Calu3 (cell line): ENCODE results near the gene ZEB2. TPM values are rescaled to one million over a fixed set of nuclear protein-coding genes. Genes with fewer than 3 reads are reported as not detected.

Experiments used
- BruUV-seq: library from RNA; stranded (reverse); fragments of 400-500 nt; replicated peaks from 2 replicates; lab custom pipeline; 2021; lab: Mats Ljungman, UMichigan
- CTCF ChIA-PET: fragments of 300-600 bp; sonication (Branson Sonifier 250); formaldehyde crosslinking; loops from one replicate; lab custom pipeline; 2022; ENCODE audit warnings: antibody characterized with exemption; lab: Charles Lee
- DNase-seq: peaks from one replicate; pipeline ENCODE4 v3.0.0; 2022
- H3K27ac Mint-ChIP-seq: one replicate; pipeline ENCODE4 v1.8.0; 2022; ENCODE audit warnings: mixed read lengths; ENCODE audit not compliant: unreplicated experiment
- H3K27me3 Mint-ChIP-seq: one replicate; pipeline ENCODE4 v1.8.0; 2022; ENCODE audit warnings: mixed read lengths; ENCODE audit not compliant: unreplicated experiment
- H3K36me3 Mint-ChIP-seq: one replicate; pipeline ENCODE4 v1.8.0; 2022; ENCODE audit warnings: mild to moderate bottlenecking, moderate library complexity, mixed read lengths; ENCODE audit not compliant: insufficient read depth, unreplicated experiment
- H3K4me1 Mint-ChIP-seq: one replicate; pipeline ENCODE4 v1.8.0; 2022; ENCODE audit warnings: mild to moderate bottlenecking, low read depth, mixed read lengths; ENCODE audit not compliant: unreplicated experiment
- H3K4me3 Mint-ChIP-seq: one replicate; pipeline ENCODE4 v1.8.0; 2022; ENCODE audit warnings: mild to moderate bottlenecking, low read depth, moderate library complexity, mixed read lengths; ENCODE audit not compliant: unreplicated experiment
- H3K9me3 Mint-ChIP-seq: one replicate; pipeline ENCODE4 v1.8.0; 2022; ENCODE audit warnings: low read depth, mixed read lengths; ENCODE audit not compliant: unreplicated experiment
- CTCF ChIP-seq: fragments of 200-600 bp; IDR thresholded peaks from one replicate; pipeline ENCODE4 v1.8.0; 2022; ENCODE audit warnings: antibody characterized with exemption; ENCODE audit not compliant: unreplicated experiment
- intact Hi-C: fragments of 100-400 bp; cut with micrococcal nuclease; formaldehyde crosslinking; loops from one replicate; pipeline ENCODE4 v1.10.0; 2022; ENCODE audit not compliant: unreplicated experiment
- total RNA-seq: library from RNA; stranded (reverse); gene quantifications from 2 replicates; pipeline ENCODE4 v1.2.3, GENCODE V29; 2022

The ZEB2 gene
- total RNA-seq, 1 experiment from 2014 or later = 0.97 TPM

DNA sequence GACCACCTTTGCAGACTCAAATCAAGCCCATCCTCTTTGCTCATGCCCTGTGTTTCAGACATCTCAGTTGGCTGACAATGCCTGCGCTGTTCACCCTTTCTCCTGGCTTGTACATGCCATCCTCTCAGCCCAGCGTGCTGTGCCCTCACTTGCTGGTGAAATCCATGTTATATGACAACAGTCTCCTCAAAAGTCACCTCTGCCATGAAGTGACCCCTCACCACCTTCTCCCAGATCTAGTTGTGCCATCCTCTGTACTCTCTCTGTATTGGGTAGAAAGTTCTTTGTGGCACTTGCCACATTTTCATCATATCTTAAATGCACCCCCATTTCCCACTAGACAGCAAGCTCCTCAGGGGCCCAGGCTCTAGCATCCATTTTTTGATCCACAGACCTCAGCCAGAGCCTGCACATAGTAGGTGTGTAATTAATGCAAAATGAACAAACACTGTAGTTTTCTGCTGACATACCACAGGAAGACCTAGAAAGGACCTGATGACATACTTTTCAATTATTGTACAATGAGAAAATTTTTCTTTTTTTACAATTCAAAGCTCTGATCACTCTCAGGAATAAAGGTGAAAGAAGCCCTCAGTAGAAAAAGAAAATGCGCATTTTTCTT is 22.8 kb downstream of the ZEB2 start:
- intact Hi-C loops = no loop called here
- CTCF ChIA-PET = no interaction called here
- H3K27me3 Mint-ChIP-seq = no peaks in the 10 kb centered on the region
- H3K4me3 Mint-ChIP-seq = no peak overlapping the region
- H3K9me3 Mint-ChIP-seq = no peaks in the 10 kb centered on the region
- no peaks in the 10 kb centered on the region for H3K36me3 Mint-ChIP-seq
- TF ChIP-seq CTCF = no peak
- BruUV-seq = no TSS peak
- no peaks in the 10 kb centered on the region for H3K4me1 Mint-ChIP-seq
- no peak for DNase-seq
- no peak overlapping the region for H3K27ac Mint-ChIP-seq

- BruUV-seq = no TSS peak
- Mint-ChIP-seq H3K4me3 (no peak overlapping the region), H3K27ac (no peak overlapping the region), H3K36me3 (no peaks in the 10 kb centered on the region), H3K27me3 (no peaks in the 10 kb centered on the region), H3K4me1 (no peaks in the 10 kb centered on the region), H3K9me3 (no peaks in the 10 kb centered on the region)
- CTCF ChIA-PET = no interaction called here
- no peak for DNase-seq
- TF ChIP-seq CTCF = no peak
- intact Hi-C loops = no loop called here
Observed at GRCh38 chr2:144496092-144496976, 23.6 kb downstream of the ZEB2 start.

- no peak for TF ChIP-seq CTCF
- BruUV-seq = no TSS peak
- CTCF ChIA-PET = no interaction called here
- H3K9me3 Mint-ChIP-seq = no peaks in the 10 kb centered on the region
- no peaks in the 10 kb centered on the region for H3K4me1 Mint-ChIP-seq
- H3K27me3 Mint-ChIP-seq = no peaks in the 10 kb centered on the region
- no peaks in the 10 kb centered on the region for H3K36me3 Mint-ChIP-seq
- H3K4me3 Mint-ChIP-seq = no peak overlapping the region
- intact Hi-C loops = no loop called here
- H3K27ac Mint-ChIP-seq = no peak overlapping the region
- no peak for DNase-seq
Observed at GRCh38 chr2:144495227-144496091, 24.5 kb downstream of the ZEB2 start.

- intact Hi-C loops = no loop called here
- CTCF ChIA-PET = no interaction called here
Observed at GRCh38 chr2:144493027-144493809, 26.7 kb downstream of the ZEB2 start.

More at GRCh38 chr2:144493027-144493809, 26.7 kb downstream of the ZEB2 start:
- Mint-ChIP-seq H3K9me3 (no peaks in the 10 kb centered on the region), H3K36me3 (no peaks in the 10 kb centered on the region), H3K27me3 (no peaks in the 10 kb centered on the region), H3K4me3 (no peak overlapping the region), H3K4me1 (no peaks in the 10 kb centered on the region), H3K27ac (no peak overlapping the region)
- TF ChIP-seq CTCF = no peak
- no peak for DNase-seq
- no TSS peak for BruUV-seq
